Stomach (tissue), 4 donors: Measurements from ENCODE around the gene HYDIN.

Source experiments
- EP300 ChIP-seq: sonication (generic); formaldehyde crosslinking; IDR thresholded peaks from one replicate; pipeline ENCODE4 v1.6.1; 2017; ENCODE audit warnings: antibody characterized with exemption
- POLR2A ChIP-seq, 4 donors: fragments of 450-650 bp; IDR thresholded peaks; one replicate each; pipeline ENCODE4 v1.6.1; 2016; ENCODE audit warnings: antibody characterized with exemption in 4 of 4, control low read depth in 2 of 4, mild to moderate bottlenecking in 1 of 4, moderate library complexity in 1 of 4
- TF ChIP-seq, protein P1 (sequence below), 7 experiments: fragments of 450-650 bp in 4 of 7; fragments of 200-600 bp in 3 of 7; sonication (generic) in 3 of 7; IDR thresholded peaks; one replicate each; pipeline ENCODE4 v1.5.1; 2016 to 2019; ENCODE audit warnings: antibody characterized with exemption in 7 of 7, control low read depth in 2 of 7, mild to moderate bottlenecking in 1 of 7

DNA sequence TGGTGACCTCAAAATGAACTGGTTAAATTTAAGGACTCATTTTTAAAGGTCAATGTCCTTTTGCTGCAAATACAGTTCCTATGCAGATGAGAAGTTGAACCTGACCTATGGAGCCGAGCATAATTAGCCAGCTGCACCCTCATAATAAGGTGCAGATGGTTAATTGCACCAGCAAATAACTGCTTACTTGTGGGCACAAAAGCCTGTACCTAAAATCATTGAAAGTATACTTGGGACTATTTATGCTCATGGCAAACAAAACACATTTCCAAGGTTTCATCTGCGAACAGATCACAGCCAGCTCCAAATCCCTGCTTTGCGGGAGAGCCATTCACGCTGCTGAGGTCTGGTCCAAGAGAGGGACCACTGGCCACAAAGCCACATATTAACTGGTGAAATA lies 13.0 kb downstream of the HYDIN start:
- TF ChIP-seq, protein P1, sequence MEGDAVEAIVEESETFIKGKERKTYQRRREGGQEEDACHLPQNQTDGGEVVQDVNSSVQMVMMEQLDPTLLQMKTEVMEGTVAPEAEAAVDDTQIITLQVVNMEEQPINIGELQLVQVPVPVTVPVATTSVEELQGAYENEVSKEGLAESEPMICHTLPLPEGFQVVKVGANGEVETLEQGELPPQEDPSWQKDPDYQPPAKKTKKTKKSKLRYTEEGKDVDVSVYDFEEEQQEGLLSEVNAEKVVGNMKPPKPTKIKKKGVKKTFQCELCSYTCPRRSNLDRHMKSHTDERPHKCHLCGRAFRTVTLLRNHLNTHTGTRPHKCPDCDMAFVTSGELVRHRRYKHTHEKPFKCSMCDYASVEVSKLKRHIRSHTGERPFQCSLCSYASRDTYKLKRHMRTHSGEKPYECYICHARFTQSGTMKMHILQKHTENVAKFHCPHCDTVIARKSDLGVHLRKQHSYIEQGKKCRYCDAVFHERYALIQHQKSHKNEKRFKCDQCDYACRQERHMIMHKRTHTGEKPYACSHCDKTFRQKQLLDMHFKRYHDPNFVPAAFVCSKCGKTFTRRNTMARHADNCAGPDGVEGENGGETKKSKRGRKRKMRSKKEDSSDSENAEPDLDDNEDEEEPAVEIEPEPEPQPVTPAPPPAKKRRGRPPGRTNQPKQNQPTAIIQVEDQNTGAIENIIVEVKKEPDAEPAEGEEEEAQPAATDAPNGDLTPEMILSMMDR (IDR thresholded peaks at IDR 0.05) = no peak
- no peak for TF ChIP-seq POLR2A (IDR thresholded peaks at IDR 0.05)
- TF ChIP-seq EP300 = no peak
